Kidney (tissue), 14 donors: Measurements from ENCODE around the gene PSMA2. TPM values are rescaled to one million over a fixed set of nuclear protein-coding genes. Genes with fewer than 3 reads are reported as not detected.

Source experiments
- DNase-seq, 5 donors: peaks; one replicate each; pipeline ENCODE4 v3.0.0-alpha.2; 2013 to 2020
- FAIRE-seq: peaks from 2 replicates; lab custom pipeline; 2012; peaks lifted over from hg19 to GRCh38; lab: Jason Lieb, UNC
- H3K27ac ChIP-seq, 2 donors: one replicate each; pipeline ENCODE4 v1.7.0; 2013; ENCODE audit warnings: low read depth in 2 of 2, low read length in 2 of 2, inconsistent platforms in 1 of 2
- H3K27me3 ChIP-seq: one replicate; pipeline ENCODE4 v1.7.1; 2013; ENCODE audit warnings: low read length, inconsistent platforms; ENCODE audit not compliant: control insufficient read depth, insufficient read depth
- H3K36me3 ChIP-seq, 3 donors: one replicate each; pipeline versions ENCODE4 v1.7.0 to v1.7.1; 2013; ENCODE audit warnings: low read length in 3 of 3, control low read depth in 1 of 3, inconsistent platforms in 1 of 3; ENCODE audit not compliant: insufficient read depth in 3 of 3, control insufficient read depth in 2 of 3
- H3K4me1 ChIP-seq, 3 donors: one replicate each; pipeline versions ENCODE4 v1.7.0 to v1.7.1; 2013; ENCODE audit warnings: low read length in 3 of 3, inconsistent platforms in 1 of 3, low read depth in 1 of 3; ENCODE audit not compliant: control insufficient read depth in 2 of 3, insufficient read depth in 2 of 3
- H3K4me3 ChIP-seq, 3 donors: one replicate each; pipeline versions ENCODE4 v1.7.0 to v1.8.1; 2013; ENCODE audit warnings: low read length in 3 of 3, control low read depth in 1 of 3, inconsistent platforms in 1 of 3
- H3K9ac ChIP-seq, 3 donors: one replicate each; pipeline versions ENCODE4 v1.7.0 to v1.7.1; 2013; ENCODE audit warnings: low read length in 3 of 3, control low read depth in 1 of 3, inconsistent platforms in 1 of 3
- H3K9me3 ChIP-seq, 3 donors: one replicate each; pipeline versions ENCODE4 v1.7.0 to v1.7.1; 2013; ENCODE audit warnings: low read length in 3 of 3, control low read depth in 1 of 3, inconsistent platforms in 1 of 3; ENCODE audit not compliant: control insufficient read depth in 2 of 3, insufficient read depth in 1 of 3
- CTCF ChIP-seq: IDR thresholded peaks from 3 replicates; pipeline ENCODE4 v1.5.1; 2012; ENCODE audit warnings: mild to moderate bottlenecking, moderate library complexity, borderline replicate concordance; ENCODE audit not compliant: insufficient read depth; ENCODE audit errors: extremely low read depth
- intact Hi-C: fragments of 100-400 bp; cut with DNase I; formaldehyde crosslinking; loops from one replicate; pipeline ENCODE4 v1.11.1; 2022
- polyA plus RNA-seq: library from polyadenylated mRNA; stranded (reverse); fragments of 350-450 nt; fragmentation: Illumina TruSeq; extraction: RNeasy Lipid Tissue Mini Kit (QIAGEN cat#74804); gene quantifications from one replicate; pipeline ENCODE4 v1.2.3, GENCODE V29; 2014; ENCODE audit warnings: low read depth, low replicate concordance; ENCODE audit not compliant: insufficient read depth
- total RNA-seq: library from RNA; stranded (reverse); fragmentation: NEBNext Ultra II Directional; extraction: Animal tissue kit (Norgen Biotek cat#: 25700); gene quantifications from one replicate; pipeline ENCODE4 v1.2.1, GENCODE V29; 2021
- donor health status: control.
- donor health status: control.
- donor health status: control.
- donor health status: control.
- donor health status: control.
- donor health status: DM: yes; HTN: yes; CAD: no.
- donor health status: Normal renal cell carcinoma (clear cell type).

PSMA2 gene
- total and polyA plus RNA-seq, 2 donors from 2014 or later, result 60.5 to 202 TPM

- FAIRE-seq (no peak), DNase-seq (peak; percentile 98 to 99 (median 98))
- no peak for TF ChIP-seq CTCF
- H3K4me3 ChIP-seq, result peak within 1 kb of the TSS; percentile 79 to 88 (median 82)
- no peaks in the 10 kb centered on the region for H3K27me3 ChIP-seq
- H3K36me3 ChIP-seq, result peaks cover 0 to 6% (median under 1%) of the 10 kb centered on the region in 3 donors
- no peaks in the 10 kb centered on the region for H3K9me3 ChIP-seq
- peak within 1 kb of the TSS; percentile 37 to 51 for H3K27ac ChIP-seq
- peaks cover 12 to 28% (median 13%) of the 10 kb centered on the region in 3 donors for H3K4me1 ChIP-seq
- intact Hi-C loops, result no loop called here
- peak within 1 kb of the TSS; percentile 68 to 84 (median 77) for H3K9ac ChIP-seq
These were observed 20.2 kb downstream of the PSMA2 start, which contains the start of gene C7orf25 for GRCh38 chr7:42911454-42912447. Gene C7orf25 (minus strand): TSS chr7:42912070. CDS start chr7:42910900, 1,170 bp downstream.

- Histone ChIP-seq H3K36me3 (no peaks in the 10 kb centered on the region), H3K4me3 (peak overlapping the region in 1 of 3 donors; percentile 82), H3K9me3 (no peaks in the 10 kb centered on the region), H3K27ac (no peak overlapping the region), H3K27me3 (no peaks in the 10 kb centered on the region), H3K9ac (no peak overlapping the region), H3K4me1 (peaks cover 12 to 28% (median 13%) of the 10 kb centered on the region in 3 donors)
- intact Hi-C loops, result no loop called here
- FAIRE-seq, result no peak
- TF ChIP-seq CTCF, result no peak
- DNase-seq, result no peak
These were observed 21.7 kb downstream of the PSMA2 start for GRCh38 chr7:42910306-42910705.

- intact Hi-C loops, result no loop called here
- H3K9me3 ChIP-seq, result no peaks in the 10 kb centered on the region
- DNase-seq (peak in 1 of 5 donors; percentile 41), FAIRE-seq (no peak)
- peaks cover 10 to 24% (median 13%) of the 10 kb centered on the region in 3 donors for H3K4me1 ChIP-seq
- H3K27ac ChIP-seq, result no peak overlapping the region
- H3K4me3 ChIP-seq, result no peak overlapping the region
- H3K9ac ChIP-seq, result no peak overlapping the region
- H3K27me3 ChIP-seq, result no peaks in the 10 kb centered on the region
- no peaks in the 10 kb centered on the region for H3K36me3 ChIP-seq
- no peak for TF ChIP-seq CTCF
These were observed 24.7 kb downstream of the PSMA2 start for GRCh38 chr7:42907316-42907715.
